Mucosa of descending colon (tissue), 3 donors: Measurements from ENCODE around the gene KLF5. TPM values are rescaled to one million over a fixed set of nuclear protein-coding genes. Genes with fewer than 3 reads are reported as not detected.
"Not testable (repeated sequence)": the region's sequence is repeated elsewhere in the genome, so short reads cannot be mapped to it uniquely, and the experiment has no call there.

ENCODE experiments used
- ATAC-seq: fragments of 200-7000 bp; cut with Tn5 transposase; one replicate; pipeline ENCODE4 v1.9.1; 2020; ENCODE audit warnings: mild to moderate bottlenecking, moderate library complexity
- DNase-seq, 3 donors: peaks; one replicate each; pipeline ENCODE4 v3.0.0-alpha.2; 2020
- H3K36me3 ChIP-seq: fragments of 200-600 bp; one replicate; pipeline ENCODE4 v1.8.0; 2021; ENCODE audit warnings: low read depth, mild to moderate bottlenecking
- H3K4me1 ChIP-seq: fragments of 200-600 bp; one replicate; pipeline ENCODE4 v1.8.0; 2021; ENCODE audit warnings: low read depth, mild to moderate bottlenecking
- H3K4me3 ChIP-seq: fragments of 200-600 bp; one replicate; pipeline ENCODE4 v1.8.0; 2021; ENCODE audit warnings: mild to moderate bottlenecking
- H3K9me3 ChIP-seq: fragments of 200-600 bp; one replicate; pipeline ENCODE4 v1.8.0; 2021; ENCODE audit warnings: mild to moderate bottlenecking
- CTCF ChIP-seq: fragments of 200-600 bp; IDR thresholded peaks from one replicate; pipeline ENCODE4 v1.8.0; 2022; ENCODE audit warnings: antibody characterized with exemption, mild to moderate bottlenecking
- intact Hi-C, 2 donors: fragments of 100-400 bp; cut with DNase I in 1 of 2; cut with micrococcal nuclease in 1 of 2; formaldehyde crosslinking; loops; one replicate each; pipeline versions ENCODE4 v1.11.0 to v1.11.1; 2022; cut with DNase I, micrococcal nuclease
- total RNA-seq, 3 donors: library from RNA; stranded (reverse); fragmentation: NEBNext Ultra II Directional in 2 of 3; extraction: Animal tissue kit (Norgen Biotek cat#: 25700) in 2 of 3; gene quantifications; one replicate each; pipeline versions ENCODE4 v1.2.1 to v1.2.4, GENCODE V29; 2021 to 2023
- donor health status: DM: no; HTN: no; CAD: no; lungs with moderate emphysema.
- donor health status: DM: no; HTN: no; CAD: no.
- donor health status: DM: no; HTN: yes; CAD: no.

Gene KLF5
- total RNA-seq, 3 donors from 2014 or later = 131 to 401 (median 330) TPM

GRCh38 chr13:73096173-73096572, 37.4 kb downstream of the KLF5 start:
- DNase-seq = no peak
- no peak overlapping the region for H3K4me3 ChIP-seq
- intact Hi-C loops = no loop called here
- TF ChIP-seq CTCF = no peak
- H3K4me1 ChIP-seq = no peaks in the 10 kb centered on the region
- no peaks in the 10 kb centered on the region for H3K36me3 ChIP-seq
- no peaks in the 10 kb centered on the region for H3K9me3 ChIP-seq
- ATAC-seq = no peak

GRCh38 chr13:73096638-73097037, 37.8 kb downstream of the KLF5 start:
- intact Hi-C loops = no loop called here
- TF ChIP-seq CTCF = no peak
- no peak for ATAC-seq

GRCh38 chr13:73100781-73101180, 42.0 kb downstream of the KLF5 start:
- H3K4me1 ChIP-seq, H3K9me3 ChIP-seq, DNase-seq, H3K36me3 ChIP-seq, H3K4me3 ChIP-seq, intact Hi-C loops, ATAC-seq: not testable (repeated sequence)

More at GRCh38 chr13:73096638-73097037, 37.8 kb downstream of the KLF5 start:
- DNase-seq = no peak
- Histone ChIP-seq H3K36me3 (no peaks in the 10 kb centered on the region), H3K4me1 (no peaks in the 10 kb centered on the region), H3K9me3 (no peaks in the 10 kb centered on the region), H3K4me3 (no peak overlapping the region)

- intact Hi-C loops = no loop called here
- no peak for TF ChIP-seq CTCF
- Histone ChIP-seq H3K9me3 (no peaks in the 10 kb centered on the region), H3K4me3 (no peak overlapping the region), H3K4me1 (no peaks in the 10 kb centered on the region), H3K36me3 (no peaks in the 10 kb centered on the region)
- ATAC-seq (no peak), DNase-seq (no peak)
Observed at GRCh38 chr13:73101351-73102007, 42.7 kb downstream of the KLF5 start.

GRCh38 chr13:73103238-73103637, 44.4 kb downstream of the KLF5 start:
- no peak overlapping the region for H3K4me3 ChIP-seq
- DNase-seq (no peak), ATAC-seq (no peak)
- intact Hi-C loops = no loop called here
- peaks cover 7% of the 10 kb centered on the region for H3K4me1 ChIP-seq
- no peaks in the 10 kb centered on the region for H3K9me3 ChIP-seq
- no peak for TF ChIP-seq CTCF
- peaks cover 3% of the 10 kb centered on the region for H3K36me3 ChIP-seq

- H3K4me1 ChIP-seq = peaks cover 7% of the 10 kb centered on the region
- ATAC-seq (peak; percentile 33), DNase-seq (no peak)
- intact Hi-C loops = no loop called here
- H3K4me3 ChIP-seq = no peak overlapping the region
- no peak for TF ChIP-seq CTCF
- no peaks in the 10 kb centered on the region for H3K9me3 ChIP-seq
- H3K36me3 ChIP-seq = peaks cover 3% of the 10 kb centered on the region
Observed at GRCh38 chr13:73106513-73107178, 47.8 kb downstream of the KLF5 start.
